ENCODE results near the gene ZMYM2.
A peak's percentile ranks its signal among the peaks of the same experiment; 100 is the strongest.

ZMYM2 gene

GRCh38 chr13:19955873-19956559 lies 2.5 kb upstream of the ZMYM2 start:
- DNase-seq = no peak
- Histone ChIP-seq H3K9me3 (ENCODE audit: control extremely low read depth in 1 of 5, control insufficient read depth in 4 of 5, insufficient read depth in 2 of 5, low read depth in 1 of 5, low read length in 4 of 5) (no peaks in the 10 kb centered on the region), H3K4me3 (ENCODE audit: control insufficient read depth in 1 of 7, extremely low read depth in 1 of 7, insufficient read depth in 4 of 7, low read depth in 2 of 7, low read length in 6 of 7) (no peak overlapping the region), H3K27ac (ENCODE audit: insufficient read depth in 1 of 2, low read depth in 1 of 2, low read length in 2 of 2, poor library complexity in 1 of 2, severe bottlenecking in 2 of 2) (no peak overlapping the region), H3K27me3 (replicated peaks in 2 of 5; ENCODE audit: control insufficient read depth in 4 of 5, insufficient read depth in 5 of 5, low read length in 4 of 5) (no peaks in the 10 kb centered on the region), H3K36me3 (ENCODE audit: control insufficient read depth in 4 of 4, insufficient read depth in 4 of 4, low read length in 3 of 4) (peaks cover 0 to 5% (median 4%) of the 10 kb centered on the region in 4 experiments), H3K4me1 (ENCODE audit: control extremely low read depth in 1 of 4, control insufficient read depth in 4 of 4, insufficient read depth in 4 of 4, low read length in 3 of 4) (peaks cover 9 to 21% (median 14%) of the 10 kb centered on the region in 4 experiments)
- CTCF ChIA-PET = interaction anchor here (0.6 to 1.0 kb wide), 2 partner anchors 28 to 507 kb away, joined by 3 read pairs; no protein-coding TSS in a partner anchor
- POLR2A ChIA-PET = no interaction called here
- WGBS (ENCODE audit: insufficient coverage) = no CpG with 5 or more reads among the region's 4 CpGs

GRCh38 chr13:19957320-19958154 lies 990 bp upstream of the ZMYM2 start:
- CTCF ChIA-PET = interaction anchor here (0.8 kb wide), 1 partner anchor 94 kb away, joined by 3 read pairs; the partner anchor contains the start of gene ZMYM5
- 0% methylated on average over 59 of the region's 65 CpGs for WGBS (ENCODE audit: insufficient coverage)
- peak; percentile 95 to 98 (median 97) for DNase-seq
- Histone ChIP-seq H3K27ac (ENCODE audit: insufficient read depth in 1 of 2, low read depth in 1 of 2, low read length in 2 of 2, poor library complexity in 1 of 2, severe bottlenecking in 2 of 2) (peak overlapping the region; percentile 88 to 94), H3K4me3 (ENCODE audit: control insufficient read depth in 1 of 7, extremely low read depth in 1 of 7, insufficient read depth in 4 of 7, low read depth in 2 of 7, low read length in 6 of 7) (peak overlapping the region; percentile 60 to 96 (median 75)), H3K9me3 (ENCODE audit: control extremely low read depth in 1 of 5, control insufficient read depth in 4 of 5, insufficient read depth in 2 of 5, low read depth in 1 of 5, low read length in 4 of 5) (no peaks in the 10 kb centered on the region), H3K36me3 (ENCODE audit: control insufficient read depth in 4 of 4, insufficient read depth in 4 of 4, low read length in 3 of 4) (peaks cover 0 to 8% (median 4%) of the 10 kb centered on the region in 4 experiments), H3K4me1 (ENCODE audit: control extremely low read depth in 1 of 4, control insufficient read depth in 4 of 4, insufficient read depth in 4 of 4, low read length in 3 of 4) (peaks cover 9 to 33% (median 15%) of the 10 kb centered on the region in 4 experiments), H3K27me3 (replicated peaks in 2 of 5; ENCODE audit: control insufficient read depth in 4 of 5, insufficient read depth in 5 of 5, low read length in 4 of 5) (no peaks in the 10 kb centered on the region)
- POLR2A ChIA-PET = interaction anchor here (0.6 to 1.2 kb wide), 2 partner anchors 15 to 93 kb away, joined by 4 to 6 read pairs; no protein-coding TSS in a partner anchor

- POLR2A ChIA-PET = interaction anchor here (0.5 kb wide), 1 partner anchor 10 kb away, joined by 7 read pairs; no protein-coding TSS in a partner anchor
- WGBS (ENCODE audit: insufficient coverage) = under 1% methylated on average over 22 of the region's 61 CpGs
- Histone ChIP-seq H3K27ac (ENCODE audit: insufficient read depth in 1 of 2, low read depth in 1 of 2, low read length in 2 of 2, poor library complexity in 1 of 2, severe bottlenecking in 2 of 2) (peak overlapping the region; percentile 75 to 94), H3K27me3 (replicated peaks in 2 of 5; ENCODE audit: control insufficient read depth in 4 of 5, insufficient read depth in 5 of 5, low read length in 4 of 5) (no peaks in the 10 kb centered on the region), H3K9me3 (ENCODE audit: control extremely low read depth in 1 of 5, control insufficient read depth in 4 of 5, insufficient read depth in 2 of 5, low read depth in 1 of 5, low read length in 4 of 5) (no peaks in the 10 kb centered on the region), H3K4me3 (ENCODE audit: control insufficient read depth in 1 of 7, extremely low read depth in 1 of 7, insufficient read depth in 4 of 7, low read depth in 2 of 7, low read length in 6 of 7) (peak overlapping the region; percentile 88 to 96 (median 93)), H3K36me3 (ENCODE audit: control insufficient read depth in 4 of 4, insufficient read depth in 4 of 4, low read length in 3 of 4) (peaks cover 3 to 13% (median 7%) of the 10 kb centered on the region in 4 experiments), H3K4me1 (ENCODE audit: control extremely low read depth in 1 of 4, control insufficient read depth in 4 of 4, insufficient read depth in 4 of 4, low read length in 3 of 4) (peaks cover 9 to 38% (median 15%) of the 10 kb centered on the region in 4 experiments)
- peak; percentile 83 to 87 (median 84) for DNase-seq
- CTCF ChIA-PET = interaction anchor here (0.8 to 1.1 kb wide), 7 partner anchors 10 to 98 kb away, joined by 3 to 5 read pairs (median 4); no protein-coding TSS in a partner anchor
These were observed 759 bp downstream of the ZMYM2 start for GRCh38 chr13:19959141-19959830.

- CTCF ChIA-PET = interaction anchor here (0.8 to 1.1 kb wide), 7 partner anchors 9 to 98 kb away, joined by 3 to 5 read pairs (median 4); no protein-coding TSS in a partner anchor
These were observed 1.5 kb downstream of the ZMYM2 start for GRCh38 chr13:19959831-19960652.

GRCh38 chr13:19960653-19960976 lies 2.1 kb downstream of the ZMYM2 start:
- no CpG with 5 or more reads among the region's 2 CpGs for WGBS (ENCODE audit: insufficient coverage)
- peak overlapping the region in 1 of 2 experiments; percentile 20 for H3K27ac ChIP-seq (ENCODE audit: insufficient read depth in 1 of 2, low read depth in 1 of 2, low read length in 2 of 2, poor library complexity in 1 of 2, severe bottlenecking in 2 of 2)
- peak in 2 of 3 donors; percentile 21 to 26 for DNase-seq
- peak overlapping the region in 6 of 7 experiments; percentile 2 to 96 (median 91) for H3K4me3 ChIP-seq (ENCODE audit: control insufficient read depth in 1 of 7, extremely low read depth in 1 of 7, insufficient read depth in 4 of 7, low read depth in 2 of 7, low read length in 6 of 7)
- H3K4me1 ChIP-seq (ENCODE audit: control extremely low read depth in 1 of 4, control insufficient read depth in 4 of 4, insufficient read depth in 4 of 4, low read length in 3 of 4) = peaks cover 9 to 38% (median 15%) of the 10 kb centered on the region in 4 experiments
- H3K9me3 ChIP-seq (ENCODE audit: control extremely low read depth in 1 of 5, control insufficient read depth in 4 of 5, insufficient read depth in 2 of 5, low read depth in 1 of 5, low read length in 4 of 5) = no peaks in the 10 kb centered on the region
- ChIA-PET CTCF (interaction anchor here (1.0 to 1.1 kb wide), 5 partner anchors 13 to 39 kb away, joined by 3 to 4 read pairs (median 4); no protein-coding TSS in a partner anchor), POLR2A (no interaction called here)
- no peaks in the 10 kb centered on the region for H3K27me3 ChIP-seq (replicated peaks in 2 of 5; ENCODE audit: control insufficient read depth in 4 of 5, insufficient read depth in 5 of 5, low read length in 4 of 5)
- peaks cover 3 to 15% (median 10%) of the 10 kb centered on the region in 4 experiments for H3K36me3 ChIP-seq (ENCODE audit: control insufficient read depth in 4 of 4, insufficient read depth in 4 of 4, low read length in 3 of 4)

More at GRCh38 chr13:19959831-19960652, 1.5 kb downstream of the ZMYM2 start:
- peak overlapping the region; percentile 75 to 94 for H3K27ac ChIP-seq (ENCODE audit: insufficient read depth in 1 of 2, low read depth in 1 of 2, low read length in 2 of 2, poor library complexity in 1 of 2, severe bottlenecking in 2 of 2)
- POLR2A ChIA-PET = interaction anchor here (0.5 kb wide), 1 partner anchor 9 kb away, joined by 7 read pairs; no protein-coding TSS in a partner anchor
- peak; percentile 93 to 97 (median 97) for DNase-seq
- WGBS (ENCODE audit: insufficient coverage) = 0% methylated on average over 1 of the region's 13 CpGs
- peaks cover 9 to 38% (median 15%) of the 10 kb centered on the region in 4 experiments for H3K4me1 ChIP-seq (ENCODE audit: control extremely low read depth in 1 of 4, control insufficient read depth in 4 of 4, insufficient read depth in 4 of 4, low read length in 3 of 4)
- peaks cover 3 to 15% (median 9%) of the 10 kb centered on the region in 4 experiments for H3K36me3 ChIP-seq (ENCODE audit: control insufficient read depth in 4 of 4, insufficient read depth in 4 of 4, low read length in 3 of 4)
- peak overlapping the region; percentile 88 to 96 (median 93) for H3K4me3 ChIP-seq (ENCODE audit: control insufficient read depth in 1 of 7, extremely low read depth in 1 of 7, insufficient read depth in 4 of 7, low read depth in 2 of 7, low read length in 6 of 7)
- H3K9me3 ChIP-seq (ENCODE audit: control extremely low read depth in 1 of 5, control insufficient read depth in 4 of 5, insufficient read depth in 2 of 5, low read depth in 1 of 5, low read length in 4 of 5) = no peaks in the 10 kb centered on the region
- H3K27me3 ChIP-seq (replicated peaks in 2 of 5; ENCODE audit: control insufficient read depth in 4 of 5, insufficient read depth in 5 of 5, low read length in 4 of 5) = no peaks in the 10 kb centered on the region

GRCh38 chr13:19961489-19961888 lies 3.0 kb downstream of the ZMYM2 start:
- no peak for DNase-seq
- no peaks in the 10 kb centered on the region for H3K27me3 ChIP-seq (replicated peaks in 2 of 5; ENCODE audit: control insufficient read depth in 4 of 5, insufficient read depth in 5 of 5, low read length in 4 of 5)
- CTCF ChIA-PET = interaction anchor here (0.9 to 1.2 kb wide), 4 partner anchors 10 to 125 kb away, joined by 3 to 6 read pairs (median 4); no protein-coding TSS in a partner anchor
- H3K4me1 ChIP-seq (ENCODE audit: control extremely low read depth in 1 of 4, control insufficient read depth in 4 of 4, insufficient read depth in 4 of 4, low read length in 3 of 4) = peaks cover 9 to 38% (median 15%) of the 10 kb centered on the region in 4 experiments
- peak overlapping the region in 2 of 7 experiments; percentile 0 to 1 for H3K4me3 ChIP-seq (ENCODE audit: control insufficient read depth in 1 of 7, extremely low read depth in 1 of 7, insufficient read depth in 4 of 7, low read depth in 2 of 7, low read length in 6 of 7)
- no peaks in the 10 kb centered on the region for H3K9me3 ChIP-seq (ENCODE audit: control extremely low read depth in 1 of 5, control insufficient read depth in 4 of 5, insufficient read depth in 2 of 5, low read depth in 1 of 5, low read length in 4 of 5)
- H3K27ac ChIP-seq (ENCODE audit: insufficient read depth in 1 of 2, low read depth in 1 of 2, low read length in 2 of 2, poor library complexity in 1 of 2, severe bottlenecking in 2 of 2) = peak overlapping the region; percentile 5 to 52
- POLR2A ChIA-PET = no interaction called here
- H3K36me3 ChIP-seq (ENCODE audit: control insufficient read depth in 4 of 4, insufficient read depth in 4 of 4, low read length in 3 of 4) = peaks cover 3 to 22% (median 10%) of the 10 kb centered on the region in 4 experiments
- WGBS (ENCODE audit: insufficient coverage) = 62% methylated on average over 2 of the region's 4 CpGs
